Skeletal muscle tissue (tissue), 4 donors: ENCODE results near the gene CNTNAP2. TPM values are rescaled to one million over a fixed set of nuclear protein-coding genes. Genes with fewer than 3 reads are reported as not detected.

ENCODE experiments used
- H3K27ac ChIP-seq: one replicate; pipeline ENCODE4 v1.7.0; 2013; ENCODE audit warnings: mild to moderate bottlenecking, low read depth, low read length, inconsistent platforms
- H3K27me3 ChIP-seq, 3 donors: one replicate each; pipeline ENCODE4 v1.7.0; 2013; ENCODE audit warnings: low read length in 3 of 3; ENCODE audit not compliant: control insufficient read depth in 3 of 3, insufficient read depth in 3 of 3
- H3K36me3 ChIP-seq, 3 donors: one replicate each; pipeline ENCODE4 v1.7.0; 2013; ENCODE audit warnings: low read length in 3 of 3; ENCODE audit not compliant: control insufficient read depth in 3 of 3, insufficient read depth in 3 of 3
- H3K4me1 ChIP-seq, 3 donors: one replicate each; pipeline ENCODE4 v1.7.0; 2013; ENCODE audit warnings: low read length in 3 of 3, mild to moderate bottlenecking in 3 of 3; ENCODE audit not compliant: control insufficient read depth in 3 of 3, insufficient read depth in 3 of 3
- H3K4me3 ChIP-seq, 3 donors: one replicate each; pipeline ENCODE4 v1.7.0; 2013; ENCODE audit warnings: low read length in 3 of 3
- H3K9ac ChIP-seq, 3 donors: one replicate each; pipeline ENCODE4 v1.7.0; 2013; ENCODE audit warnings: low read length in 3 of 3, mild to moderate bottlenecking in 3 of 3, moderate library complexity in 2 of 3, low read depth in 1 of 3
- H3K9me3 ChIP-seq, 3 donors: one replicate each; pipeline ENCODE4 v1.7.0; 2013; ENCODE audit warnings: low read length in 3 of 3; ENCODE audit not compliant: control insufficient read depth in 3 of 3
- total RNA-seq: library from RNA; depleted of rRNA; stranded (reverse); fragments of >200 nt; gene quantifications from one replicate; pipeline ENCODE4 v1.2.3, GENCODE V29; 2014
- donor health status: Osteomylitis.

CNTNAP2 gene
- total RNA-seq, 1 donor from 2014 or later = 14.1 TPM

DNA sequence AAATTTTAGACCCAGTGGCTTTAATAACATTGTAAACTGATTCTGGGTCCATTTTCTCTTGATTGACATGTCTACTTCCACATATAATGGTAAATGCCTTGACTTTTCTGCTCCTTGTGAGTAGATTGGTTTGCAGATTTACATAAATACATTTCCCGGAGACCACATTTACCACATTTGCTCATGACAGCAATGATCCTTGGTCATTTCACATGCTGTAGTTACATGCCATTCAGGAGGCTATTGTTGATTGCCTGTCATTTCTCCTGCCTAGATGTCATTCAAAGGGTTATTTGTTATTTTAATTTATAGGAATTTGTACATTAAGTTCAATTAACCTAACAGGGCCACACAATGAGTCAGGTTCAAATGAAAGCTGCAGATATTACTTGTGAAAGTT, 280.5 kb downstream of the CNTNAP2 start:
- H3K27ac ChIP-seq = no peak overlapping the region
- H3K9ac ChIP-seq = no peak overlapping the region
- H3K27me3 ChIP-seq = no peaks in the 10 kb centered on the region
- no peaks in the 10 kb centered on the region for H3K9me3 ChIP-seq
- H3K4me3 ChIP-seq = no peak overlapping the region
- H3K36me3 ChIP-seq = no peaks in the 10 kb centered on the region
- H3K4me1 ChIP-seq = no peaks in the 10 kb centered on the region

DNA sequence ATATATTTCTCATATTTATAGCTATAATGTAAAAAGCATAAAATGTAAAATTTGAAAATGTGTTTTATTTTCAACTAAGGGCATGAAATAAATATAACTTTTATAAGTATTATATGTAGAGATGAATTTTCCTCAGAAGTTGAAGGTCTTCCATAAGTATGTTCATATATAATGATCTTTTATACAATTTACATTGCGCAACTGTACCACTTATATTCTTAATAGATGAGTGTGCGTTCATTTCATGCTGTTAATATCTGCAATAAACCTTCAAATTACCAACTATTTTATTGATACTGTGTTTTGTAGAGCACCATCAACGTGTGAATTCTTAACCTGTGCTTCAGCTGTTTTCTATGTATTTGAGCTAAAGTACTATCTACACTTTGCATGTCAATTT, 285.3 kb downstream of the CNTNAP2 start:
- Histone ChIP-seq H3K36me3 (no peaks in the 10 kb centered on the region), H3K4me3 (no peak overlapping the region), H3K4me1 (no peaks in the 10 kb centered on the region), H3K27me3 (no peaks in the 10 kb centered on the region), H3K27ac (no peak overlapping the region), H3K9me3 (no peaks in the 10 kb centered on the region), H3K9ac (no peak overlapping the region)

DNA sequence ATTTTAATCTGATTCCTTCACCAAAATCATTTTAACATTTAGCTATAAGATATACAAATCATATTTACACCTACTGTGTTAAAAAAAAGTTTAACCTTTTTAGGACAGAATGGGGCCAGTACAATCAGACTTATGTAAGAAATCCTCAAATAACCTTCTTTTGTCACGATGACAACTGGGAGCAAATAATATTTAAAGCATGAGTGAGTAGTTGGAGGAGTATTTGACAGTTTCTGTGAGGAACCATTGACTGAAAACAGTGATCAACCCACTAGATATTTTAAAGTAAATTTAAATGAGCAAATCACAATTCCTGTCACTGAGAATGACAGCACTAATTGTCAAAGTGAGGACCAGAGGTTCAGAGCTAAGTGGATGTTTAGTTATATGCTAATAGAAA, 289.1 kb downstream of the CNTNAP2 start:
- H3K9ac ChIP-seq = no peak overlapping the region
- H3K27me3 ChIP-seq = no peaks in the 10 kb centered on the region
- H3K27ac ChIP-seq = no peak overlapping the region
- no peak overlapping the region for H3K4me3 ChIP-seq
- H3K36me3 ChIP-seq = no peaks in the 10 kb centered on the region
- no peaks in the 10 kb centered on the region for H3K4me1 ChIP-seq
- no peaks in the 10 kb centered on the region for H3K9me3 ChIP-seq

DNA sequence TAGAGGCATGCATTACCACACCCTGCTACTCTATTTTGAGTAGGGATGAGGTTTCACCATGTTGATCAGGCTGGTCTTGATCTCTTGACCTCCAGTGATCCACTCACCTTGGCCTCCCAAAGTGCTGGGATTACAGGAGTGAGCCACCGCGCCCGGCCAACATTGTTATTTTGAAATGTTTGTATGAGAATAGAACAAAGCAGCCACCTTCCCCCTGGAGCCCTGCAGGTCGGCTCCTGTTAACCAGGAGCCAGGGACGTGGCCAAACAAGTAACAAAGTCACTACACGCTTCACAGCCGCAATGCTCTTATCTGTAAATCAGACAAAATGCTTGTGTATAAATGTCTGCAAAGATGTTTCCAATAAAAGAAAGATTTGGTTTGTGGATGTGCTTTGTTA, 295.4 kb downstream of the CNTNAP2 start:
- H3K4me3 ChIP-seq = no peak overlapping the region
- H3K9me3 ChIP-seq = no peaks in the 10 kb centered on the region
- no peak overlapping the region for H3K9ac ChIP-seq
- no peaks in the 10 kb centered on the region for H3K4me1 ChIP-seq
- H3K27me3 ChIP-seq = no peaks in the 10 kb centered on the region
- no peak overlapping the region for H3K27ac ChIP-seq
- H3K36me3 ChIP-seq = no peaks in the 10 kb centered on the region

DNA sequence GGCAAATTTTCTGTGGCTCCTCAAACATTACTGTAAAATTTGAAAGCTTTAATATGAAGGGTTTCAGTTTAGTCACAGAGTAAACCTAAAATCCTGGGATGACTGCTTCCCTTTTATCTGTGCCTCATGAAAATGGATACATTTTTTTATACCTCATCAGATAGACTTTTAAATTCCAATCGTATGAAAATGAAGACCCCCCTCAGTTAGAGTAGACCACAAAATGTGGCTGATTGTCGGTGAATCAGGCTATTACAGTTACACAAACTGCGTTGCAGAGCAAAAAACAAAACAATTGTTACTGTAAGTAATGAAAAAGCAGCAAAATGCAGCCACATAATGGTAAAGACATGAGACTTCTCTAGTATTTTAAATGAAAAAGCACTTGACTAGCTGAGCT, 296.2 kb downstream of the CNTNAP2 start:
- no peak overlapping the region for H3K9ac ChIP-seq
- no peaks in the 10 kb centered on the region for H3K36me3 ChIP-seq
- no peaks in the 10 kb centered on the region for H3K27me3 ChIP-seq
- H3K4me3 ChIP-seq = no peak overlapping the region
- H3K27ac ChIP-seq = no peak overlapping the region
- no peaks in the 10 kb centered on the region for H3K4me1 ChIP-seq
- no peaks in the 10 kb centered on the region for H3K9me3 ChIP-seq

DNA sequence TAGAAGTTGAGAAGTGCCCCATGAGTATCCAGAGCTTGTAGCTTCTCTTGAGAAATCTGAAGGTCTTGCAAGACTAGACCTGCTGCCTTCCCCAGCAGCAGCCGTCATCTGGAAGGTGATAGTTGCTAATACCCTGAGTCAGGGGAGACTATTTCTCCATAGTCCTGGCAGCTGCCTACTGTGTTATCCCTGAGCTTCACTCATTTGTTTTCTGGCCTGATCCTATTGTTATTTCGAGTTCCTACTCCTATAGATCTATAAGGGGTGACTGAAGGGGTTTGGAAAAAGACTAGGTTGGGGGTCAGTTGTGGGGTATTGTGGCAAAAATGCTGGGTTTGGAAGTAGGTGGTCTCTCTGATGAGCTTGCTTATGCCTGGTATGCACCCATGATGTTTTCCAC, 297.8 kb downstream of the CNTNAP2 start:
- Histone ChIP-seq H3K27ac (no peak overlapping the region), H3K9ac (no peak overlapping the region), H3K4me3 (no peak overlapping the region), H3K27me3 (no peaks in the 10 kb centered on the region), H3K9me3 (no peaks in the 10 kb centered on the region), H3K36me3 (no peaks in the 10 kb centered on the region), H3K4me1 (no peaks in the 10 kb centered on the region)

DNA sequence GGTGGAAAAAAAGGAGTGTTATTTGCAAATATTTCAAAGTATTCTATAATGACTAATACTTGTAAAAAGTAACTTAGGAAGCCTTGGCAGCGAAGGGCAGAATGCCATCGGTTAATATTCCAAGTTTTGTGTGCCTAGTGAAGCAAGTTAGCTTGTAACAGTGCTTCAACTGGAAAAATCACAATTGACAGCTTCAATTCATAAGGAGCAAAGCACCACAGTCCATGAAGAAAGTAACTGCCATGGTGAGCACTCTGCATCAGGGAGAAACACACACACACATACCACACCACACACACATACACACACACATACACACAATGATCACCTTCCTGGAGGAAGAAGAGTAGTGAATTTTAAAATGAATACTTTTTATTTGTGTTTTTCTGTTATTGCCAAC, 298.3 kb downstream of the CNTNAP2 start:
- Histone ChIP-seq H3K9ac (no peak overlapping the region), H3K36me3 (no peaks in the 10 kb centered on the region), H3K4me3 (no peak overlapping the region), H3K9me3 (no peaks in the 10 kb centered on the region), H3K27me3 (no peaks in the 10 kb centered on the region), H3K4me1 (no peaks in the 10 kb centered on the region), H3K27ac (no peak overlapping the region)

DNA sequence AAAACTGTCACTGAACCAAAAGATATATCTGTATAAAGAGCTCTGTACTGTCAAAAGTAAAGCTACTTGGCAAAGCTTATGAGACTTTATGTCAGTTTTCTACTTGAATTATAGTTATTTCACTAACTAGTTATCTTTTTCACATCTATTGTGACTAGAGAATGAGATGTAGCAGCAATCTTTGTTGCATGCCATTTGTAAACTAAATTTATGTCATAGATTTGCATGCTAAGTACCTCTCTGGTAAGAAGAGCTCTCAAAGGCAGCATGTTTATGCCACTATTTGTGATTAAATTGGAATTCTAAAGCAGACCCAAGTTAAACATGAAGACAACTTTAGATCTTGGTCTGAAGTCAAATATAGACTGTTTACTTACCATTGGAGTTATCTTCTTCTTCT, 300.6 kb downstream of the CNTNAP2 start:
- H3K4me3 ChIP-seq = no peak overlapping the region
- no peaks in the 10 kb centered on the region for H3K27me3 ChIP-seq
- H3K9ac ChIP-seq = no peak overlapping the region
- H3K27ac ChIP-seq = no peak overlapping the region
- no peaks in the 10 kb centered on the region for H3K9me3 ChIP-seq
- no peaks in the 10 kb centered on the region for H3K36me3 ChIP-seq
- no peaks in the 10 kb centered on the region for H3K4me1 ChIP-seq

DNA sequence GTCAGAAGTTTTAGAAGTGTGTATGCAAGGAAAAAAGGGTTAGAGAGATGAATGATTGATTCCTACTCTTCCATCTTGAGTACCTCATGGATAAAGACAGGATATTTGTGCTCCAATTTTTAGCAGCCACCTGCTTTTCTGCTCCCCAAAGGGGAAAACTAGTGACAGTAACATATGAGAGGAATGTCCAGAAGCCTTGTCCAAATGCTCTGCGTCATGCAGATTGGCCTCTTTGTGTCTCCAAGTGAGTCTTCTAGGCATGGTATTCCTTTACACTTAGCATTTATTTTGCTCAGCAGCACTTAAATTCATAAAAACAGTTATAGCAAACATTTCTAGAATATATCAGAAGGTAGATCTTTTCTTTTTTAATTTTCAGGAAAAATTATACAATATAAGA, 306.8 kb downstream of the CNTNAP2 start:
- H3K9ac ChIP-seq = no peak overlapping the region
- H3K36me3 ChIP-seq = no peaks in the 10 kb centered on the region
- H3K4me1 ChIP-seq = no peaks in the 10 kb centered on the region
- no peak overlapping the region for H3K27ac ChIP-seq
- no peaks in the 10 kb centered on the region for H3K27me3 ChIP-seq
- no peak overlapping the region for H3K4me3 ChIP-seq
- H3K9me3 ChIP-seq = no peaks in the 10 kb centered on the region

DNA sequence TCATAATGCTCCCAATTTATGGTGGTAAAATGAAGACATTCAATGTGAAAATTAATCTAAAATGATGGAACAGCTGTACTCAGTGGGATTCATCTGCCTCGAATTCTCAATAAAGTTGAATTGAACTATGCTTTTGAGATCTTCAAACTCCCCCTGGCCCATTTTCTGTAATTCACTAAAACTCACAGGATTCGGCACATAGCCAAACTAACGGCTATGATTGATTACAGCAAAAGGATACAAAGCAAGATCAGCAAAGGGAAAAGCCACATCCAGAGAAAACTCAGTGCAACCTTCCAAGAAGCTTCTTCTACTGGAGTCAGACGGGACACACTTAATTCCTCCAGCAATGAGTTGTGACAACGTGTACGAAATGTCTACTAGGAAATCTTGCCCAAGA, 307.5 kb downstream of the CNTNAP2 start:
- H3K27me3 ChIP-seq = no peaks in the 10 kb centered on the region
- no peaks in the 10 kb centered on the region for H3K4me1 ChIP-seq
- no peak overlapping the region for H3K9ac ChIP-seq
- no peaks in the 10 kb centered on the region for H3K36me3 ChIP-seq
- H3K27ac ChIP-seq = no peak overlapping the region
- H3K4me3 ChIP-seq = no peak overlapping the region
- no peaks in the 10 kb centered on the region for H3K9me3 ChIP-seq

DNA sequence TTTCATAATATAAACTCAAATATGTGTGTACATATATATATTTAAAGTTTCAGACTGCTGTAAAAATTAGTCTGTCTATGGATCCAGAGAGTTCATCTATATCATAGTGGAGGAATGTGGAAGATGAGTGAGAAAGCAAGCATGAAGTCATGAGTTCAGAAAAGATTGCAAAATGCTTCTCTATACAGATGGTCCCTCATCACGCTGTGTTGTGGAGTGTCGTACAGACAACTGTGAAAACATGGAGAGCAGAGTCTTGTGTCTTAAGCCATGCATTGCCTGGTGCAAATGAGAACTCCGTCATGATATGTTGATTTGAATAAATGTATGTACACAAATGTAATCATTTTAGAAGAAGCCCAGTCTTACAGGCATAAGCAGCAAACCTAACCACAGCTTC, 316.9 kb downstream of the CNTNAP2 start:
- no peaks in the 10 kb centered on the region for H3K4me1 ChIP-seq
- H3K9ac ChIP-seq = no peak overlapping the region
- no peaks in the 10 kb centered on the region for H3K27me3 ChIP-seq
- H3K36me3 ChIP-seq = no peaks in the 10 kb centered on the region
- no peak overlapping the region for H3K27ac ChIP-seq
- peaks cover 0 to 3% (median 0%) of the 10 kb centered on the region in 3 donors for H3K9me3 ChIP-seq
- H3K4me3 ChIP-seq = no peak overlapping the region
